Natural killer cell treated with Interleukin-12 subunit alpha and Interleukin-12 subunit beta and Interleukin-15 and Interleukin-18, amount 100 ng/mL, for 72 hours (primary cell): ENCODE measurements around the gene GOLGA6B. TPM values are rescaled to one million over a fixed set of nuclear protein-coding genes. Genes with fewer than 3 reads are reported as not detected.
"Not testable (repeated sequence)": the region's sequence is repeated elsewhere in the genome, so short reads cannot be mapped to it uniquely, and the experiment has no call there.

Experiments
- ATAC-seq, 2 donors: fragments of 150-1000 bp; cut with Tn5 transposase in 1 of 2; sonication (Bioruptor Pico), chemical (Tn5 transposase) in 1 of 2; 2 replicates each; pipeline ENCODE4 v1.10.0; 2021
- DNase-seq: peaks from one replicate; pipeline ENCODE4 v3.0.0; 2022; ENCODE audit warnings: low spot score
- H3K27ac Mint-ChIP-seq, 2 donors: 1 replicate in 1 of 2; 2 replicates in 1 of 2; pipeline ENCODE4 v1.8.0; 2022; ENCODE audit warnings: mixed read lengths in 2 of 2, mild to moderate bottlenecking in 1 of 2, moderate library complexity in 1 of 2
- H3K27me3 Mint-ChIP-seq, 2 donors: 1 replicate in 1 of 2; 2 replicates in 1 of 2; pipeline ENCODE4 v1.8.0; 2022; ENCODE audit warnings: mixed read lengths in 2 of 2
- H3K36me3 Mint-ChIP-seq: one replicate; pipeline ENCODE4 v1.8.0; 2022; ENCODE audit warnings: mixed read lengths
- H3K4me1 Mint-ChIP-seq, 2 donors: 1 replicate in 1 of 2; 2 replicates in 1 of 2; pipeline ENCODE4 v1.8.0; 2022; ENCODE audit warnings: low read depth in 2 of 2, mixed read lengths in 2 of 2, mild to moderate bottlenecking in 1 of 2
- H3K4me3 Mint-ChIP-seq: one replicate; pipeline ENCODE4 v1.8.0; 2022; ENCODE audit warnings: mixed read lengths
- H3K9me3 Mint-ChIP-seq: 2 replicates; pipeline ENCODE4 v1.8.0; 2022; ENCODE audit warnings: mixed read lengths
- total RNA-seq, 2 donors: library from RNA; stranded (reverse); gene quantifications; one replicate each; pipeline ENCODE4 v1.2.3, GENCODE V29; 2022

The GOLGA6B gene
- total RNA-seq = not detected

GRCh38 chr15:72654397-72654796, at the start of gene GOLGA6B:
TSS of gene GOLGA6B (plus strand) at chr15:72654697. CDS start at chr15:72654738, 41 bp downstream.
- not testable (repeated sequence) for ATAC-seq, H3K27me3 Mint-ChIP-seq, H3K36me3 Mint-ChIP-seq, H3K4me3 Mint-ChIP-seq, H3K4me1 Mint-ChIP-seq, H3K9me3 Mint-ChIP-seq, H3K27ac Mint-ChIP-seq, DNase-seq

GRCh38 chr15:72604794-72605193, 49.7 kb upstream of the GOLGA6B start:
- H3K36me3 Mint-ChIP-seq = no peaks in the 10 kb centered on the region
- DNase-seq = no peak
- ATAC-seq = peak in 1 of 2 donors; percentile 11
- no peak overlapping the region for H3K27ac Mint-ChIP-seq
- no peak overlapping the region for H3K4me3 Mint-ChIP-seq
- no peaks in the 10 kb centered on the region for H3K9me3 Mint-ChIP-seq
- no peaks in the 10 kb centered on the region for H3K4me1 Mint-ChIP-seq
- H3K27me3 Mint-ChIP-seq = peaks cover 0 to 4% of the 10 kb centered on the region in 2 donors

- ATAC-seq, H3K27ac Mint-ChIP-seq, H3K4me1 Mint-ChIP-seq, H3K36me3 Mint-ChIP-seq, DNase-seq, H3K9me3 Mint-ChIP-seq, H3K27me3 Mint-ChIP-seq, H3K4me3 Mint-ChIP-seq: not testable (repeated sequence)
These were observed 46.4 kb upstream of the GOLGA6B start for GRCh38 chr15:72608084-72608483.

GRCh38 chr15:72609862-72610261, 44.6 kb upstream of the GOLGA6B start:
- Mint-ChIP-seq H3K36me3 (no peaks in the 10 kb centered on the region), H3K4me3 (no peak overlapping the region), H3K27ac (no peak overlapping the region), H3K4me1 (no peaks in the 10 kb centered on the region), H3K27me3 (no peaks in the 10 kb centered on the region), H3K9me3 (no peaks in the 10 kb centered on the region)
- ATAC-seq (no peak), DNase-seq (no peak)

- H3K27me3 Mint-ChIP-seq, H3K36me3 Mint-ChIP-seq, H3K9me3 Mint-ChIP-seq, H3K4me3 Mint-ChIP-seq, ATAC-seq, DNase-seq, H3K27ac Mint-ChIP-seq, H3K4me1 Mint-ChIP-seq: not testable (repeated sequence)
These were observed 42.2 kb upstream of the GOLGA6B start for GRCh38 chr15:72612324-72612723.

- H3K36me3 Mint-ChIP-seq = no peaks in the 10 kb centered on the region
- H3K4me3 Mint-ChIP-seq = no peak overlapping the region
- H3K9me3 Mint-ChIP-seq = no peaks in the 10 kb centered on the region
- DNase-seq (no peak), ATAC-seq (no peak)
- H3K27ac Mint-ChIP-seq = no peak overlapping the region
- no peaks in the 10 kb centered on the region for H3K27me3 Mint-ChIP-seq
- H3K4me1 Mint-ChIP-seq = no peaks in the 10 kb centered on the region
These were observed 39.5 kb upstream of the GOLGA6B start for GRCh38 chr15:72614810-72615532.

- H3K27ac Mint-ChIP-seq, ATAC-seq, H3K27me3 Mint-ChIP-seq, DNase-seq, H3K4me1 Mint-ChIP-seq, H3K4me3 Mint-ChIP-seq, H3K36me3 Mint-ChIP-seq, H3K9me3 Mint-ChIP-seq: not testable (repeated sequence)
These were observed 38.8 kb upstream of the GOLGA6B start for GRCh38 chr15:72615533-72616233.

GRCh38 chr15:72616491-72617210, 37.8 kb upstream of the GOLGA6B start:
- no peak for DNase-seq
- no peak for ATAC-seq
- Mint-ChIP-seq H3K9me3 (no peaks in the 10 kb centered on the region), H3K27ac (no peak overlapping the region), H3K4me1 (no peaks in the 10 kb centered on the region), H3K4me3 (no peak overlapping the region), H3K27me3 (no peaks in the 10 kb centered on the region), H3K36me3 (no peaks in the 10 kb centered on the region)

GRCh38 chr15:72623854-72624253, 30.6 kb upstream of the GOLGA6B start:
- H3K36me3 Mint-ChIP-seq, H3K4me1 Mint-ChIP-seq, H3K27me3 Mint-ChIP-seq, H3K4me3 Mint-ChIP-seq, ATAC-seq, H3K9me3 Mint-ChIP-seq, DNase-seq, H3K27ac Mint-ChIP-seq: not testable (repeated sequence)

- H3K9me3 Mint-ChIP-seq, H3K27ac Mint-ChIP-seq, DNase-seq, H3K27me3 Mint-ChIP-seq, H3K36me3 Mint-ChIP-seq, H3K4me3 Mint-ChIP-seq, H3K4me1 Mint-ChIP-seq, ATAC-seq: not testable (repeated sequence)
These were observed 28.3 kb upstream of the GOLGA6B start for GRCh38 chr15:72626153-72626552.

GRCh38 chr15:72628249-72629067, 26.0 kb upstream of the GOLGA6B start:
- H3K9me3 Mint-ChIP-seq, H3K4me3 Mint-ChIP-seq, H3K27ac Mint-ChIP-seq, H3K36me3 Mint-ChIP-seq, DNase-seq, H3K27me3 Mint-ChIP-seq, H3K4me1 Mint-ChIP-seq, ATAC-seq: not testable (repeated sequence)

- ATAC-seq, H3K4me1 Mint-ChIP-seq: not testable (repeated sequence)
These were observed 25.4 kb upstream of the GOLGA6B start for GRCh38 chr15:72629068-72629570.

GRCh38 chr15:72636519-72637282, 17.8 kb upstream of the GOLGA6B start:
- not testable (repeated sequence) for H3K36me3 Mint-ChIP-seq, H3K27me3 Mint-ChIP-seq, H3K27ac Mint-ChIP-seq, H3K9me3 Mint-ChIP-seq, H3K4me3 Mint-ChIP-seq, H3K4me1 Mint-ChIP-seq
- DNase-seq (peak; percentile 86), ATAC-seq (peak; percentile 62 to 85)

More at GRCh38 chr15:72629068-72629570, 25.4 kb upstream of the GOLGA6B start:
- not testable (repeated sequence) for H3K36me3 Mint-ChIP-seq, H3K9me3 Mint-ChIP-seq, DNase-seq, H3K27ac Mint-ChIP-seq, H3K27me3 Mint-ChIP-seq, H3K4me3 Mint-ChIP-seq
